Measurements from ENCODE around the gene CHI3L2.
A peak's percentile ranks its signal among the peaks of the same experiment; 100 is the strongest.

CHI3L2 gene

DNA sequence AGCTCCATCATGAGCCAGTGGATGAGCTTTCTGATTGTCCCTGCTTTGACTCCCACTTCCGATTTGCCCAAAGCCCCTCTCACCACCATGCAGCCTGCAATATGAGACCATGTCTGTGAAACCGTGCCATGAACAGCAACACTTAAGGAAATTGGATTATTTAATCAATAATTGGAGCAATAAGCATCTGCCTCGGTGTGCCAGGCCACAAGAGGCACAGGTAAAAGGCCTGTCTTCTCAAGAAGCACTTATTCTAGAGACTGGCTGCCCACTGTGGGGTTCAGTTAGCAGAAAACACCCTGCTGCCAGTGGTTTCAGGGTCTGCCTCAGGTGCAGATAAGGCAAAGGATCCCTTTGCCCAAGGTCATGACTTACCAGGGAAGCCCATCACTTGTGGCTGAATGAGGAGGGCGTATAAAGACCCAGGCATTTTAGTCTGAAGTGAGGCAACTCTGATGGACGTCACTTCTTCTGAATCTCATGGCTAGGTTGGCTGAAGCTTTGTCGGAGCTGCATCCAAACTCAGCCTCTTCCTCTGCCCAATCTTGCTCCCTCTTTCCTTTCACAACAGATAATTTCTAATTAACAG is 7.1 kb upstream of the CHI3L2 start:
- DNase-seq (ENCODE audit: low spot score), result no peak

DNA sequence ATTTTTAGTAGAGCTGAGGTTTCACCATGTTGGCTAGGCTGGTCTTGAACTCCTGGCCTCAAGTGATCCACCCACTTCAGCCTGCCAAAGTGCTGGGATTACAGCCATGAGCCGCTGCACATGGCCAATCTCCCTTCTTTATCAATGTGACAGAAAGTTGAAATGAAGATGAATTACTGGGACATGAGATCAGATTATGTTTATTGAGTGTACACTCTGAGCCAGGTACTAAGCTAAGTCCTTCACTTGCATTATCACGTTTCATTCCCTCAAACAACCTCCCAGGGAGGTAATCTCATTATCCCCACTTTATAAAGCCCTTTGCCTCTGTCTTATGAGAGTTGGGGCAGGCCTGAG is 6.3 kb upstream of the CHI3L2 start:
- no peak for DNase-seq (ENCODE audit: low spot score)

DNA sequence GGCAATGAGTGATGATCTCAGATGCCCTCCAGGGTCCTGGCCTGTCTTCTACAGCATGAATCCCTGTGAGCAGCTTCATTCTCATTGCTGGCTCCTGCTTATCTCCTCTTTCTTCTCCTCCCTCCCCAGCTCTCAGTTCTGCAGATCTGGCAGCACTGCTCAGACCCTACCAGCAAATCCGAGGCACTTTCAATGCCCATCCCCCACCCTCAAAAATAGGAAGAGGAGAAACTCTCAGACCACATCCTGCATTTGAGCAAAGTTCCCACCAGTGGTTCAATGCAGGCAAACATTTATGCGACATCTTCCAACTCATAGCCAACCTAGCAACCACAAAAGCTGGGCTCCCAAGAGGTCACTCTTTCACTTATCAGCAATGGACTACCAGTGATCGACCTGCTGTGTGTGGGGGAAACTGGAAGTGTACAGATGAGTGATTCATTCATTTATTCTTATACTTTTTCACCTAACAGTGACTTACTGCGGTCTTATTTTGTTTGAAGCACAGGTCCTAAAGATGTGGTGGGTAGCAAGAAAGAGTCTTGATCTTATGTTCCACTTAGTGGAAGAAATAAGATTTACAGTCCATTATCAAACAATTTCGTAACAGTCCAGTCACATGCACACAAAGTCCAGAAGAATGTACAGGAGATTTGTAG is 5.8 kb upstream of the CHI3L2 start:
- DNase-seq (ENCODE audit: low spot score), result peak; percentile 46

DNA sequence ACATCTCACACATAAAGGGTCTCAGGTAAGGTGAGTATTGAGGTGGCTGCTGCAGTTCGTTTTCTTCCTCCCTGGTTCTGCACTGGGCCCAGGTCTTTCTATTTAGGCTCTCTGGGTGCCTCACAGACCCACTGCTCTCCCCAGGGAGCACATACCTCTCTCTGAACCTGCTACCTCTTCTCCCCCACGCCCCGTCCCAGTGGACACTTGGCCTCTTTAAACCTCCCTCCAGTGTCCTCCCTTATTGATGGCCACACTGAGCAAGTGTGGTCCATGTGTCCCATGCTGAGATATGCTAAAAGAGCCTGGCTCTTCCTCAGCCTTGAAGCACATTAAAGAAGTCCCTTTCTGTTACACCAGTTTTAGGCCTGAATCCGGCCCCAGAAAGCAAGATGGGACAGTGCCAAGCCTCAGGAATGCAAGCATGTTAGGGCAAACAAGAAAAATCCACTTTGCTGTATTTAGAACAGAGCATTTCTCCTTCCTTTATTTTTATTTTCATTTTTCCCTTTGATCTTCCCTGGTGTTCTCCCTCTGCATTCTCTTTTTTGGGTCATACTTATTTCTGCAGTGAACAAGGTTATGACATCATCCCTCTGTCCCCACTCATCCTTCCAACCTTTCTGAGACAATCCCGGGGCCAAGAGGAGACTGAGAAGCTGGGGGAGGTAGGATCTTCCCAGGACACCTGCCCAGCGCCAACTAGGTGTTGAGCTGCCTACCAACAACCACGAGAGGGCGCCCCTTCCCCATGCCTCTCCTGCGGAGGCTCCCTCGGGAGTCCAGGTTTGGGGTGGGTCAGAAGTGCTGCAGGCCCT is 5.0 kb upstream of the CHI3L2 start:
- peak; percentile 85 for DNase-seq (ENCODE audit: low spot score)

DNA sequence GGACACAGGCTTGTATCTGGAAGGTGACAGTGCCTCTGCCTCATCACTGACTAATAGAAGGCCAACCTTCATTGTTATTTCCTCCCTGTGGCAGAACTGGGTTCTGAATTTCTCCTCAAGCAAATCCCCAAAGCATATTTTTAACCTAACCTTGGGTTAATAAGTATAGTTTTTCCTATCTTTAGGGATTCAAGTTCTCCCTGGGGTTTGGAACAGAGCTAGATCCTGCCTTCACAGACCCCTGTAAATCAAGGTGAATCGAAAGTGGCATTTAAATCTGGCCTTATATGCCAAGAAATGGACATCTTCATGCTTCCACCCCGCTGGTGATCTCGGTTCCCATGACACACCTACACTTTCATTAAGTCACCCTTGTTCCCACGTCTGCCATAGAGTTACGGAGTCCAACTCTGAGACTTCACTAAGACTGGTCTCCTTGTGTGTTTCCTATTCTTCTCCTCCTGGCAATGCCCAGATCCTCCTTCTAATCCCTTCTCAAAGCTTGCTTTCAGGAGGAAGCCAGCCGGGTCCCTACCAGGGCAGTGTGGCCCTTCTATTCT is 4.3 kb upstream of the CHI3L2 start:
- DNase-seq (ENCODE audit: low spot score), result no peak

DNA sequence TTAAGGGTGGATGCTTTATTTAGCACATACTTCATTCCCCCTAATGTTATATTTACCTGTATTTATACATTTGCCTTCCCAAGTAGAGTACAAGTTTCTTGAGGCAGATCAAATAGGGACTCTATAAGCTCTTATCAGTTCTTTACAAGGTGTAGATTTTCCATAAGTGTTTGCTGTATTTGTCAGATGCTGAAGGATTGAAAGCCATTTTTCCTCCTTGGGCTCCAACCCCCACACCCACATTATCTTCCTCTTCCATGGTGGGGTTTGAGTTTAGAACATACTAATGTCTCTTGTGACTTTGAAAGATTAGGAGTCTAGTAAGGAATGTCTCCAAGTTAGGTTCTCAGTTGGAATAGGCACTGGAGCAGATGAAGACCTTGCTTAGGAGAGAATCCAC is 2.4 kb upstream of the CHI3L2 start:
- no peak for DNase-seq (ENCODE audit: low spot score)

DNA sequence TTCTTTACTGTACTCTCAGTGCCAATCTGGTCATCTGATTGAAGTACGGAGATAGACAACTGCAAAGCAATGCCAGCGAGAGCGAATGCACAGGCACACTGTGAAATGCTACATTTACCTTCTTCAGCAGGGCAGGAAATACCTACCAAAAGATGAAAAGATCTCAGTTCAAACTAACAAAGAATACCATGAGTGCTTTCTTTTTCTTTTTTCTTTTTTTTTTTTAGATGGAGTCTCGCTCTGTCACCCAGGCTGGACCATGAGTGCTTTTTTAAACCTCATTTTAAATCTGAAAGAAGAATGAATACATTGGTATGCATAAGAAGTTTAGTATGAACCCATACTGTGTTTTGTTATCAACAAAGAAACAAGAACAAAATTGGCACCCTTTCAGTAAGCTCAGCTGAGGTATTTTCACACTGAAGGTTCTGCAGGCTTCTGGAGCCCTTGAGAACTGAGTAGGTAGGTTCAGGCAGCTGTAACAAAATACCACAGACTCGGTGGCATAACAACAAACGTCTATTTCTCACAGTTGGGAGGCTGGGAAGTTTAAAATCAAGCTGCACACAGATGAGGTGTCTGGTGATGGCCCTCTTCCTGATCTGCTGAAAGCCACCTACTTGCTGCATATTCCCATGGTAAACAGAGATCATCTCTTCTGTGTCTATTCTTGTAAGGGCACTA is 1.7 kb upstream of the CHI3L2 start:
- no peak for DNase-seq (ENCODE audit: low spot score)

DNA sequence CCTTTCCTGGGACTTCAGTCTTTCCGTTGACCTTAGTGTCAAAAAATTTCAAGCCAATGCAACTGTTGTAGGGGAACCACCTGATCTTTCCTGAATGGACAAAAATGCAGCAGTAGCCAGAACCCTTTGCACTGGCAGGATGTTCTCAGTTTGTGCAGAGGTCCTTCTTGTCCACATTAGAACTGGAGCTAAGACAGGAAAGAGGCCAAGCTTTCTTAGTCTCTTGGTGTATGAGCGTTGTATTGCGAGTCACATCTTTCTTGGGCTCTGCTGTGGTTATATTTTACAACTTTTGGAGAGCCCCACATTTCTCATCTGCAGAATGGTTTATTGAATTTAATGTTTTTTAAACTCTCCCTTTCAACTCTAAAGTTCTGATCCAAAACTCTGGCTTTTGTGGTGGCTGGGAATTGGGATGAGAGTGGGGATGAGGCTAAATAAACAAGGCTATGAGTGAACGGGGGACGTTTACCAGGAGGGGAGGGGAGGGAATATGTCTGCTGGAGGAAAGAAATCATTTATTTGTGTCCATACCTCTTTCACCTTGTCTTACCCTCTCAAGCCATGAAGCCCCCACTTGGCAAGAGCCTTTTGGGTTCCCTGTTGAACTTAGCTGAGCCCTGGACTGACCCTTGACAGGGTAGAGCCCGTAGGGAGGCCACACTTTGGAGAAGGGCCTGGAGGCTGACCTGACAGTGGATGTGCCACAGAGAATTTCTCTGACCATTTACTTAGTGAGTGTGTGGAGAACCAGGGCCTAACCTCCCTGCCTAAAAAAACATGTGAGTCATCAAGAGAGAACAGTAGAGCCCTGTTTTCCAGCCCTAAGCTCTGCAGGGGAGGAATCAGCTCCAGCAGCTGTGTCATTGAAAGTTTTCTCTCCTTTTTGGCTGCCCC is 586 bp downstream of the CHI3L2 start:
- no peak for DNase-seq (ENCODE audit: low spot score)

DNA sequence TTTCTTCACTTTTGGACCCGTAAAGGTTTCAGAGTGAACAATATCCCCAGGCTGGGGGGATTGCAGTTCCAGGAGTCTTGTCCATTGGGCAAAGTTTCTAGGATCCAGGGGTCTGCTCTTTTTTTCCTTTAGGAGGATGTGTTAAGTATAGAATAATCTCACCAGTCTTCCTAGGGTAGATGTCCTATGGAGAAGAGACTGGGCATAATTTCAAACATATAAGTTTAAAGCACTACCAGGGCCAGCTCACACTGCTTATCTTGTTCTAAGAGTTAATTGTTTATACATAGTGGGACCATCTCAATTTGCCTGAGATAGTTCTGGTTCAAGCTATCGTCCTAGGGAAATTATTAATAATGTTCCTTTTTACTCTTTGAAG is 1.2 kb downstream of the CHI3L2 start:
- no peak for DNase-seq (ENCODE audit: low spot score)

DNA sequence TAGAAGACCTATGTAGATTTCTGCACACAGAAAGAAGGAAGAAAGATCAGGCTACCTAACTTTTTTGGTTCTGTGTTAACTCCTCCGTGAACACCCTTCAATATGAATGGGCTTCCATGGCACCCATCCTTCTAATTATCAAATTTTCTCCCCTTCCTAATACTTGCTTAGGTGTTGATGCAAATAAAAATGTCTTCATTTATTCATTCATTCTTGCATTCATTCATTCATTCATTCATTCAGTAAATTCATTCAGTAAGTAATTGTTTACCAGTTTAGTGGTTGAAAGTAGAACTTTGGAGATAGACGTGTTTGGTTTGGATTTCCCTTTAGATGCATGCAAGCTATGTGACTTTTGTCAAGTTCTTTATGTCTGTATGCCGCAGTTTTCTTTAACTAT is 4.6 kb downstream of the CHI3L2 start:
- DNase-seq (ENCODE audit: low spot score), result no peak

DNA sequence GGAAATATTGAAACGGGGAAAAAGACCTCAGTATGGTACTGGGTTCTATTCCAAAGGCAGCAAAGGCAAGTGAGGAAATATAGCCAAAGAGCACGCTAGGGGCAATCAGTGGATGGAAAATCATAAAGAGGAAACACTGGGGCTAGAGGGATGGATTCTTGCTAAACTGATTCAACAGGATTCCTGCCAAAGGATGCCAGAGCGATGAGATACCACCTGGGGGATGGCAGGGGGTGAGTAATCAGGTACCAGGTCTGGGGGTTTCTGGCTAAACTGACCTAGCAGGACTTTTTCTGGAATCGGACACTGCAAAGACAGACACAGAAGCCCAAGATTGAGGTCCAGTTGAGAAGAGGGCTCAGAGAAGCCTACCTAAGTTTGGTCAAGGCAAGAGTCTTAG is 6.7 kb downstream of the CHI3L2 start:
- no peak for DNase-seq (ENCODE audit: low spot score)

DNA sequence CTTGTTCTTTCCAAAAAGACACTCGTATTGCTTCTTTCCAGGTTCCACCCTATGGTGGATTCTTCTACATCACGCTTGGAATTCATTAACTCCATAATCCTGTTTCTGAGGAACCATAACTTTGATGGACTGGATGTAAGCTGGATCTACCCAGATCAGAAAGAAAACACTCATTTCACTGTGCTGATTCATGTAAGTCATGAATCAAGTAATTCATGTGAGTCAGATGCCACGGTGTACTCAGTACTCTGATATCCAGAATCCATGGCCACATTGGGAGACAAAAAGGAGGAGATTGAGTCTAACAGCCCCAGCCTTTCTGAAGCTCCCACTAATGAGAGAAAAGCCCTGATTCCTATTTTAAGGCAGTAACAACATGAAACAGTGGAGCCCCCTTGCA is 7.4 kb downstream of the CHI3L2 start:
- no peak for DNase-seq (ENCODE audit: low spot score)

DNA sequence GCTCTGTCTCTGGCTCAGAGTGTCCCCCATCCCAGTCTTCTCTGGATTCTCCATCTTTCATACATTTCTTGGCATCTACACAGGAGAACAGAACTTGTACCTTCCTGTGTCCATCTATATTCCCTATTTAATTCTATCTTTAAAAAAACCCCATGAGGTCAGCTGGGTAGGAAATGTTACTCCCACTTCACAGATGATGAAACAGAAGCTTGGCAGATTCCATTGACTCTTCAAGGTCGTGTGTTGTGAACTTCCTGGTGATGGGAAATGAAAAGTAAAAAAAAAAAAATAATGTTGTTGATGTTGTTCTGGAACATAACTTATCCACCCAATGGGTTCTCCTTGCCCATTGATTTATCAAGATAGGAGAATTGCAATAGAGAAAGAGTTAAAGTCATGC is 8.9 kb downstream of the CHI3L2 start:
- DNase-seq (ENCODE audit: low spot score), result no peak

DNA sequence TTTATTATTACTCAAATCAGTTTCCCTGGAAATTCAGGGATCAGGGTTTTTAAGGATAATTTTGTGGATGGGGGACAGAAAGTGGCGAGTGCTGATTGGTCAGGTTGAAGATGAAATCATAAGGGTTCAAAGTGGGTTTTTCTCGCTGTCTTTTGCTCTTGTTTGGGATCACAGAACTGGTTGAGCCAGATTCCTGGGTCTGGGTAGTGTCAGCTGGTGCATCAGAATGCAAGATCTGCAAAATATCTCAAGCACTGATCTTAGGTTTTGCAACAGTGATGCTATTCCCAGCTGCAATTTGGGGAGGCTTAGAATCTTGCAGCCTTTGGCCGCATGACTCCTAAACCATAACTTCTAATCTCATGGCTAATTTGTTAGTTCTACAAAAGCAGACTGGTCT is 9.3 kb downstream of the CHI3L2 start:
- DNase-seq (ENCODE audit: low spot score), result no peak

DNA sequence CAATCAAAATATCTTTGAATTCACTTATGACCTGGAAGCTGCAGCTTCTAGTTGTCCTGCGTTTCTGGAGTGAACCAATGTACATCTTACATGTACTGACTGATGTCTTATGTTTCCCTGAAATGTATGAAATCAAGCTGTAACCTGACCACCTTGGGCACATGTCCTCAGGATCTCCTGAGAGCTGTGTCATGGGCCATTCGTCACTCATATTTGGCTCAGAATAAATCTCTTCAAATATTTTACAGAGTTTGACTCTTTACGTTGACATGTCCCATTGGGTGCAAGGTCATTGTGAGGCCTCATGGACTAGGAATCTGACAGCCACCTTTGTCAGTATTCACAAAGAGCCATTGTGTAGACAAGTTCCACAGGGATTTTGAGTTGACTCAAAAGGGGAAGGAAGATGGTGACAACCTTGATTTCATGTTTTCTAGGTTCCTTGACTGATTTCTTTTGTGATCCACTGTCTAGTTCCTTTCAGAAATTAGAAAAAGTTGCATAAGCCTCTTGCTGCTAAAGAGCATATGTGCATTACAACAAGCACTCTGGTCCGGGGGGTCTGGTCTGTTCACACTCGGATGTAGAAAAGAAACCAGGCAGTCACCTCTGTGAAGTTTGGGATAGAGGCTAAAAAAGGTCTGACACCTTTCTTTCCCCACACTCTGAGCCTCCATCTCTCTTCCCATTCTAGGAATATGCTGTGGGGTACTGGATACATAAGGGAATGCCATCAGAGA is 10.7 kb downstream of the CHI3L2 start:
- no peak for DNase-seq (ENCODE audit: low spot score)

DNA sequence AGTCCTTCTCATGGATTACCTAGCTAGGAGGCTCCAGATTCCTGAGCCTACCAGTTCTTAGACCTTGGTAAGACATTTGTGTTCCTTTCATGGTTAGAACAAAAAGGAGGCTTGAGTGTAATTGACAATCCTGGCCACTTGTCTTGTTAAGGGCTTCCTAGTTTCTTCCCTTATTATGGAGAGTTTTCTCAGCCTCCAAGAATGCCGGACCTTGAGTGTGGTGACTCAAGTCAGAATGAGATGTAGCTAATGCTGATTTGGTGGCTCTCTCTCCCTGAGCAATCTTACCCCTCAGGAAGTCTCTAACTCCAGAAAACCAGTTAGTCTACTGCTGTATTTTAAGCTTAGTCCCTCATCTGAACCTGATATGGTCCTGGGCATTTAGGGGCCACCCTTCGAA is 14.3 kb downstream of the CHI3L2 start:
- DNase-seq (ENCODE audit: low spot score), result no peak

DNA sequence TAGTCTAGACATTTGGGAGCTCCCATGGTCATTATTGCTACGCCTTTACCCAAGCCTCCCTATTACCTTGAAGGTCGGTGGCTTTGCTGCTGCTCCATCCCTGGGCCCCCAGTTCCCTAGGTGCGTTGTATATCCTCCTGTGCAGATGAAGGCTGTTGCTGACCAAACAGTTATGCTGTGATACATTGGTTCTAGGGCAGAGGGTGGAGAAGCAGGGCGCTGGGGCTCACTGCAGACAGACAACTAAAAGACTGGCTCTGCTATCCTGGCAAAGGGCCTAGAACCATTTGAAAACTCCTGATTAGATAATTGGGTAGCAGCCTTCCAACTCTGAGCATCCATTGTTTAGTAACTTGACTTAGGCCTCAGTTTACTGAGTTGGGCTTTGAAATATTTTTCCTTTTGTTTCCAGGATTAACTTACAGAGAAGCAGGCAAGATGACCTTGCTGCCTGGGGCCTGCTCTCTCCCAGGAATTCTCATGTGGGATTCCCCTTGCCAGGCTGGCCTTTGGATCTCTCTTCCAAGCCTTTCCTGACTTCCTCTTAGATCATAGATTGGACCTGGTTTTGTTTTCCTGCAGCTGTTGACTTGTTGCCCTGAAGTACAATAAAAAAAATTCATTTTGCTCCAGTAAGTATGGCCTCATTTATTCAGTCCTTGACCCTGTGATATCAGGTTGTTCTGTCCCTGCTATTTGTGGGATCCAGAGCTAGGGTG is 15.5 kb downstream of the CHI3L2 start:
- no peak for DNase-seq (ENCODE audit: low spot score)

DNA sequence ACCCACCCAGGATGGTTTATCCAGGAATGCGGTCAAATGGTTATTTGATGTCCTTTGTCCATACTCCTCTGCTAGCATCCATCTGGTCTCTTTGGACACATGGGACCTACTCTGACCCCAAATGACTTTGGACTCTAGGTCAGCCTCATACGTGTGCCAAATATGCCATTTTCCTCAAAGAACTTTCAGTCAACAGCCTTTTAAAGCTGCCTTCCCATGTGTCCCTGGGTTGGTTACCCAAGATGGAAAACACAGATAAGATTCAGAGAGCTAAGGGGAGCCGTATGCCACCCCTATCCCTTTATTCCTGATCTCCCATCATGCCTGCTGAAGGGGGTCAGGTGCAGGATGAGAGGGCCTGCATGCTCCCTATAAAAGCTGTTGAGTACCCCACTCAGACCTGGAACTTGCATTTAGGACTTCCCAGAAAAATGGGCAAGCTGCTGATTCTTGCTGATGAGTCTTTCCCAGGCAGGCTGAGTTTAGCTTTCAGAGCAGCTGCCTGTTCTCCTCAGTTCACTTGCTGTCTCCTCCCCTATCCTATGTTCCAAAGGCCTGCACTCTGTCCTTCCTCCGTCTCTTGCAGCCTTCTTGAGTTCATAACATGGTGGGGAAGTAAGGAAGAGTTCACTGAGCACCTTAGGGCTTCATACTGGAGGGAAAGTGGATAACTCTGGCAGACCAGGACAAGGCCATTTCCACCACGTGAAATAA is 19.8 kb downstream of the CHI3L2 start:
- no peak for DNase-seq (ENCODE audit: low spot score)

DNA sequence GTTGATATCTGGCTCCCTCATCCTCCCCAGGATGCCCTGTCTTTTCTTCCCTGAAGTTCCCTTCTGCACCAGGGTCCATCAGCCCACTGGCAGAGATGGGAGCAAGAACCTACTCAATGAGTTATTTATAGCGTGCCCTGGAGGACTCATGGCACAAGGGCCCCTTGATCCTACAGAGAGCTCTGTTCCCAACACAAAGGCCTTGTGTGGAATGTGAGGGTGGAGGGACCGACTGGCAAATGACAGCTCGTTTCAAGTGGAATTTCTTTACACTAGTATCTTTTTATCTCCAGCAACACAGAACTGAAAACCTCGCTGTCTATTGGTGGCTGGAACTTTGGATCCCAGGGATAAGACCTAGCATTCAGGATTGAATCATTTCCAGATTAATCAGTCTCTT is 22.4 kb downstream of the CHI3L2 start:
- DNase-seq (ENCODE audit: low spot score), result no peak

DNA sequence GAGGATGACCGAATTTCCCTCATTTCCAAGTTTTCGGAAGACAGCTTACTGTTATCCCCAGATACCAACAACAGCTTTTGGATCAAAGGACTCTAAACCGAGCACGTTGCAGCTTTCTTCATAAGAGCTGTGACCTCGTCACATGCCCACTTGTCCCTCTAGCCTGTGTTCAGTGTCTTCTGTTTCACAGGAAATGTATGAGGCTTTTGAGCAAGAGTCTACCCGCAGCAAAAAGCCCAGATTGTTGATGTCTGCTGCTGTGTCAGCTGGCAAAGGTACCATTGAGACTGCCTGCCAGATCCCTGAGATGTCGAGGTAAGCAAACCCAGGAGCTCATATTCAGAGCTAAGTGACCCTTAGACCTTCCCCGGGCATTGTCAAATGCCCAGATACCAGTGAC is 24.1 kb downstream of the CHI3L2 start:
- no peak for DNase-seq (ENCODE audit: low spot score)
